Suprapubic skin (tissue), 4 donors: ENCODE results near the gene PXDC1.

Experiments used
- CTCF ChIP-seq, 2 donors: fragments of 200-600 bp in 1 of 2; fragments of 450-650 bp in 1 of 2; sonication (generic) in 1 of 2; IDR thresholded peaks; one replicate each; pipeline ENCODE4 v1.5.1; 2016 to 2019; ENCODE audit warnings: antibody characterized with exemption in 2 of 2, mild to moderate bottlenecking in 1 of 2, moderate library complexity in 1 of 2
- EP300 ChIP-seq: sonication (generic); formaldehyde crosslinking; IDR thresholded peaks from one replicate; pipeline ENCODE4 v1.6.1; 2017; ENCODE audit warnings: antibody characterized with exemption
- POLR2A ChIP-seq, 2 donors: fragments of 450-650 bp; IDR thresholded peaks; one replicate each; pipeline ENCODE4 v1.6.1; 2017; ENCODE audit warnings: antibody characterized with exemption in 2 of 2, mild to moderate bottlenecking in 2 of 2, moderate library complexity in 2 of 2
- POLR2AphosphoS5 ChIP-seq, 3 donors: sonication (generic); formaldehyde crosslinking; IDR thresholded peaks; one replicate each; pipeline ENCODE4 v1.6.1; 2017; ENCODE audit warnings: antibody characterized with exemption in 3 of 3

- TF ChIP-seq CTCF (IDR thresholded peaks at IDR 0.05) (no peak), POLR2A (IDR thresholded peaks at IDR 0.05) (no peak), EP300 (no peak), POLR2AphosphoS5 (IDR thresholded peaks at IDR 0.05) (no peak)
Measured at GRCh38 chr6:3762359-3762758, 10.8 kb upstream of the PXDC1 start.
